GOT3 (cell line): ENCODE data around the gene GCH1.

Experiments
- DNase-seq: peaks from one replicate; lab custom pipeline; 2025; ENCODE audit warnings: mixed read lengths; lab: John Stamatoyannopoulos, UW

Gene GCH1

DNA sequence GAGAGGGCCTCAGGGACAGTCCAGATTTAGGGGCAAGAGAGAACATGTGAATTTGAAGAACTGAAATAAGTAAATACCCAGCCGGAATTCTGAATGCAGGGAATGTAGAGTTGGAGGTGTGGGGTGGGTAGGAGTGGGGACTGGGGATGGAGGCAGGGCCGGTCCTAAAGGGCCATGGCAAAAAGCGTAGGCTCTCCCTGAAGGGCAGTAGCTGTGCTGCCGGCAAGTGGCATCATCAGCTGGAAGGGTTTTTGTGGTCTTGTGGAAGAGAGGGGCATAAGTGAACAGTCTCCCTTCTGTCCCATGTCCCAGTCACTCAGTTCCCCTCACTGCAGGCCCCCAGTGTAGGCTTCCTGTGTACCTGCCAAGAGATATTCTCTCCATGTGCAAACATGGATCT lies 104.6 kb downstream of the GCH1 start:
- no peak for DNase-seq

DNA sequence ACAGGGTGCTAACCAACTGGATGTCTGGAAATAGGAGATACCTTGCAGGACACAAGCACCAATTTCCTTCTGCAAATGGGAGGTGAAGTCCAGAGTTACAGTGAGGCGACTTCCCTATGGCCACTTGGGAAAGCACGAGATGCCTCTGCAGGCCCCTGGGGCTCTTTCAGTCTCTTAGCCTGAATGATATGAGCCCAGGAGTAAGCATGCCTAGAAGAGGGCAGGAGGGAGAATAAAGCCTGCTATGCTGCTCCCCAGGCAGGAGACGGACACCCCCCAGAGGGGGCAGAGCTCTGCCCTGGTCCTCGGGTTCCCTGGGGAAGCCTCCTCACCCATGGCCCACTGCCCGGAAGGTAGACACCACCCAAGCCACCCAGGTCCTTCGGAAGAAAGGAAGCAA lies 105.1 kb downstream of the GCH1 start:
- no peak for DNase-seq

- DNase-seq = no peak
Observed at GRCh38 chr14:54796961-54797360, 105.7 kb downstream of the GCH1 start.

GRCh38 chr14:54794796-54795195 lies 107.8 kb downstream of the GCH1 start:
- DNase-seq = no peak

- DNase-seq = no peak
Observed at GRCh38 chr14:54794159-54794558, 108.5 kb downstream of the GCH1 start.

GRCh38 chr14:54792288-54792687 lies 110.3 kb downstream of the GCH1 start:
- no peak for DNase-seq
